SH-SY5Y (cell line): ENCODE measurements around the gene KHSRP.

ENCODE experiments used
- GATA2 ChIP-seq: IDR thresholded peaks from 2 replicates; pipeline ENCODE4 v1.6.1; 2011; ENCODE audit warnings: mild to moderate bottlenecking, low read depth, low read length
- GATA3 ChIP-seq: IDR thresholded peaks from 2 replicates; pipeline ENCODE4 v1.6.1; 2011; ENCODE audit warnings: low read depth, mild to moderate bottlenecking, low read length, moderate library complexity

GRCh38 chr19:6412447-6413091, 12.0 kb downstream of the KHSRP start:
- TF ChIP-seq GATA3 (no peak), GATA2 (no peak)
